Amygdala (tissue), 56 donors: Measurements from ENCODE around the gene MARK3.

Experiments
- DNase-seq, 56 donors: peaks; one replicate each; lab custom pipeline; 2025; lab: John Stamatoyannopoulos, UW

The MARK3 gene

GRCh38 chr14:103543721-103544387 is 158.6 kb downstream of the MARK3 start:
- DNase-seq = peak in 15 of 56 donors; percentile 33 to 72 (median 59)

- DNase-seq = peak in 52 of 56 donors; percentile 51 to 92 (median 80)
Measured at GRCh38 chr14:103544388-103545218, 159.4 kb downstream of the MARK3 start.

GRCh38 chr14:103545219-103545914 is 160.2 kb downstream of the MARK3 start:
- DNase-seq = no peak

- no peak for DNase-seq
Measured at GRCh38 chr14:103545915-103546651, 160.9 kb downstream of the MARK3 start.

GRCh38 chr14:103546652-103547454 is 161.6 kb downstream of the MARK3 start:
- DNase-seq = peak in 49 of 56 donors; percentile 35 to 85 (median 64)

GRCh38 chr14:103547455-103547940 is 162.3 kb downstream of the MARK3 start:
- DNase-seq = no peak

GRCh38 chr14:103547941-103548462 is 162.8 kb downstream of the MARK3 start:
- DNase-seq = no peak

- DNase-seq = peak in 21 of 56 donors; percentile 30 to 74 (median 62)
Measured at GRCh38 chr14:103548463-103549351, 163.5 kb downstream of the MARK3 start.

GRCh38 chr14:103549361-103550311 is 164.4 kb downstream of the MARK3 start:
- DNase-seq = peak in 50 of 56 donors; percentile 37 to 89 (median 72)

GRCh38 chr14:103550451-103551337 is 165.5 kb downstream of the MARK3 start:
- no peak for DNase-seq

GRCh38 chr14:103551338-103551762 is 166.1 kb downstream of the MARK3 start:
- DNase-seq = peak in 12 of 56 donors; percentile 39 to 74 (median 55)

- DNase-seq = no peak
Measured at GRCh38 chr14:103552011-103552845, 167.0 kb downstream of the MARK3 start.

GRCh38 chr14:103552846-103553210 is 167.6 kb downstream of the MARK3 start:
- DNase-seq = no peak
